Cerebellar cortex (tissue), 1 donor: ENCODE results near the gene TRIM6.
A peak's percentile ranks its signal among the peaks of the same experiment; 100 is the strongest.
"Not testable (repeated sequence)": the region's sequence is repeated elsewhere in the genome, so short reads cannot be mapped to it uniquely, and the experiment has no call there.

Experiments used
- DNase-seq: peaks from one replicate; pipeline ENCODE4 v3.0.0-alpha.2; 2015; ENCODE audit warnings: low spot score

Gene TRIM6, protein sequence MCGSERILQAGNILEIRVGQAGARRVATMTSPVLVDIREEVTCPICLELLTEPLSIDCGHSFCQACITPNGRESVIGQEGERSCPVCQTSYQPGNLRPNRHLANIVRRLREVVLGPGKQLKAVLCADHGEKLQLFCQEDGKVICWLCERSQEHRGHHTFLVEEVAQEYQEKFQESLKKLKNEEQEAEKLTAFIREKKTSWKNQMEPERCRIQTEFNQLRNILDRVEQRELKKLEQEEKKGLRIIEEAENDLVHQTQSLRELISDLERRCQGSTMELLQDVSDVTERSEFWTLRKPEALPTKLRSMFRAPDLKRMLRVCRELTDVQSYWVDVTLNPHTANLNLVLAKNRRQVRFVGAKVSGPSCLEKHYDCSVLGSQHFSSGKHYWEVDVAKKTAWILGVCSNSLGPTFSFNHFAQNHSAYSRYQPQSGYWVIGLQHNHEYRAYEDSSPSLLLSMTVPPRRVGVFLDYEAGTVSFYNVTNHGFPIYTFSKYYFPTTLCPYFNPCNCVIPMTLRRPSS

DNA sequence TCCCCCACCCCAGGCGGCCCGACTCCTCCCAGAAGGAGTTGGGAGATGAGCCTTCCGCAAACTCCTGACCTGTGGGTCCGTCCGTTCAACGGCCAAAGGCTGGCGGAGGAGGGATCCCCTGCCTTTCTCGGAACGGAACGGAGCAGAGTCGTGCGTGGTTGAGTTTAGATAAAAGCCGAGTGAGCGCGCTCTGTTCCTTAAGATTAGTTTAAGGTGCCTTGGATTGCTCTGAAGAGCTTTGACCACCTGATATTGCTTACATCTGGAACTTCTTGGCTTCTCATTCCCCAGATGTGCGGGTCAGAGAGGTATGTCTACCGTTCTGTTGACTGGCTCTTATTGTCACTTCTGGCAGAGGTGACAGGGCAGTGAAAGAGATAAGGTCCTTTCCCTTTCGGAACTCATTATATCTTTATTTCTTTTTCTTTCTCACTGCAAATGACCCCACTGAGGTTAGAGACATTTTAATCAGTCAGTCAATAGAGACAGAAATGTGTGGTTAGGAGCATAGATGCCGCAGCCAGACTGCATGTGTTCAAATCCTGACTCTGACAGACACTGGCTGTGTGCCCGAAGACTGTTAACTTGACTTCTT lies at the start of gene TRIM6:
TRIM6 (plus strand) TSS at position 31 of the 595 bp plus-strand sequence; CDS start at position 292, 261 bp downstream.
- DNase-seq = no peak

DNA sequence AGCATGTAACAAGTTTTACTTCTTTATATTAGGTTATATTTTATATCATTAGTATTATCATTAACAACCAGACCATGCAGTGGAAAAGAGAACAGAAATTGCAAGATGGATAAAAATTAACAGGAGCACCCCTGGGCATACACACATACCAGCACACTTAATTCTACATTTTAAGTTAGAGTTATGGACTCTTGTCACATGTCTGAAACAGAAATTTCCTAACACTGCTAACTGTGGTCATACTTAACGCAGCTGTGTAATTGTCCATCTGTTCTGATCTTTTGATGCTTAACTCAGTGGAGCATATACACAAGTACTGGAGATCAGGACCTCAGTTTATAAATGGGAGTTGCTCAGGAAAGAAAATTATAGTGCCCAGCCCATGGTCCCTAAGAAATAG lies 48.5 kb upstream of the TRIM6 start:
- DNase-seq = no peak

DNA sequence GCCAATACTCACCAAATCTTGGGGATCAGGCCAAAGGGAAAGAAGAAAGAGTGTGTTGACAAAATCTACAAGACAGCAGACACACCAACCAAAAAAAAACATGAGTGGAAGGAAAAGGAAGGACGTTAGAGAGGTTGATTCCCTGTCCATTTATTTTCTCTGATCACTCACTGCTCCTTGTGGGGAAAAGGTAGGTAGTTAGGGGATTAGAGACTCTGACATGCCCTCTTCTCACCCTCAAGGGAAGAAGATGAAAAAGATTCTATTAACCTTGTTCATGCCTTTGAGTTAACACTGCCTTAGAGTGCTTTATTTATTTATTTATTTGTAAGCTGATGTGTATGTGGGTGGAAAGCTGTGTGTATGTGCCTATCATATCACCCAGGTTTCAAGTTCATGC lies 48.0 kb upstream of the TRIM6 start, which contains the start of gene OR52H1:
OR52H1 (minus strand) TSS at position 101 of the 400 bp plus-strand sequence. CDS start 3,035 bp downstream, outside the sequence.
- DNase-seq = no peak

DNA sequence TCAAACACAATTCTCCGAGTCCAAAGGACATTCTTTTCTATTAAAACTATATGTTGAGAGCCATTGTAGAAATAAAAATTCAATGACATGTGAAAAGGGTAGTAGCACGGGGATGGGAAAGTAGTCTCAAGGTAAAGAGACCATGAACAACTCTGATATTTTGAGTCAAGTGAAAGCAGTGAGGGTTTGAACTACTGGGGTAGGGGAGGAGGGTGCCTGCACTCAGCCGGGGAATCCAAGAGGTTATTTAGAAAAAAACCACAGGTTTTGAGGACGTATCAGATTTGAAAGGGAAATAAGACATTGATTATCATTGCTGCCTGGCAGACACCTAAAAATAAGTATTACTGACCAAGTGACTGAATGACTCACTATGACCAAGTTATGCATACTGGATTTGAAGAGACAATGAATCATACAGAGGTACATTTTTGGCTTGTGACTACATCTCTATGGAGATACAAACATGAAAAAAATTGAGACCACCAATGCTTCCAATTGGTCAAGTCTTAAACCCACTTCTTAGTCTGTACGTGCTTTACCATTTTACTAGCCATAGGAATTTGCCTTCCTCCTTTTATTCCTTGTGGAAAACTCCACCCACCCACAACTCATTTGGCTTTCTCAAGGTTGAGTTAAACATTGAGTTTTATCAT lies 45.9 kb upstream of the TRIM6 start:
- DNase-seq = no peak

DNA sequence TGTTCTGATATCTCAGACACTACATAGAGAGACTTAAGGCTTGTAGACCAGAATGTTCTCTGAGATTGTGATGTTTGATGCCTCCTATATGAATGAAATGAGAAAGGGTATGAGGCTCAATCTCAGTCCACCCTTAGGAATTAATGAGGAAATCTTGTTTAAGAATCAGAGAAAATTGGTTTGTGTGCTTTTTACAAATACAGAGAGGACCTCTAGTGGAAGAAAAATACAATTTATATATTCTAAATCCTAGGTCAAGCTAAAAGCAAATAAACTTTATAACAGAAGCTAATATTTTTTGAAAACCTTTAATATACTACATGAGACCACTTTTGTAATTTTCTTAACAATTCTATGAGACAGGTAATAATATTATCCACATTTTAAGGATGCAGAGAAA lies 43.1 kb upstream of the TRIM6 start:
- DNase-seq = peak; percentile 11

DNA sequence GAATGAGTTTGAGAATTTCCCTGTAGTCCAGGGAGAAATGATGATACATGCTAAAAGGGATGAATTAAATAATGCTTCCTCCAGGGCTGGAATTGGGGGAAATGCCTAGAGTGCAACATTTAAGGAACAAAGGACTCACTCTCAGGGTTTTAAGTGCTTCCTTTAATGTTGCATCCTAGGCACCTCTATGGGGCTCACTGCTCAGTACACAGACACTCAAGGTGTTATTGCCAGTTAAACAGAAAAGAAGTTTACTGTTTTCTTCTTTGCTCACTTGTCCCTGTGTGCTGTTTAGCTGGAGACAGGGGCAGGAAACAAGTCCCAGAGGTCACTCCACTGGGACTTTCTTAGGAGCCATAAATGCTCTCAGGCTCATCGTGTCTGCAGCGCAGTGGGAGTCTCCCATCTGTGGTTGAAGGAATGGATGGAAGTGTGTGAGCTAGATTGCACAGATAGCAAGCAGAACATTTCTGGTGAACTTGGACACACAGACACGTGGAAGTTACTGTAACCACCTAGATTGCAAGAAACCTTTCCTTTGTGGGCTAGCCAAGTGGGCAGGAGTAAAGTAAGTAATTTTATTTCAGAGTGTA lies 39.7 kb upstream of the TRIM6 start:
- no peak for DNase-seq

DNA sequence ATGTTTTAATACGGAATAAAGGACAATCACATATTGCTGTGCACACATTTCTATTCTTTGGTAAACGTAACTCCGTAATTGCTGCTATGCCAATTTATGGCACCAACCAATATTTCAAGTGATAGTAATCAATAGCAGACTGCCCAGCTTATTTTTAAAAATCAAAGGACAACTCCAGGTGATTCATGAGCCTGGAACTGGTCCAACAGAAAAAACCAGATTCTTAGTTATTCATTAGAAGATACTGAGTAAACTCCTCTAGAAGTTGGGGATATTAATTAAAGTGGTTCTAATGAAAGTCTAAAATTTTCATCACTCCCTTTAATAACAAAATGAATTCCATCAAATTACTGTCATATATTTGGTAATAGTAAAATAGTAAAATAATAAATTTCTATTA lies 38.7 kb upstream of the TRIM6 start:
- DNase-seq = no peak

DNA sequence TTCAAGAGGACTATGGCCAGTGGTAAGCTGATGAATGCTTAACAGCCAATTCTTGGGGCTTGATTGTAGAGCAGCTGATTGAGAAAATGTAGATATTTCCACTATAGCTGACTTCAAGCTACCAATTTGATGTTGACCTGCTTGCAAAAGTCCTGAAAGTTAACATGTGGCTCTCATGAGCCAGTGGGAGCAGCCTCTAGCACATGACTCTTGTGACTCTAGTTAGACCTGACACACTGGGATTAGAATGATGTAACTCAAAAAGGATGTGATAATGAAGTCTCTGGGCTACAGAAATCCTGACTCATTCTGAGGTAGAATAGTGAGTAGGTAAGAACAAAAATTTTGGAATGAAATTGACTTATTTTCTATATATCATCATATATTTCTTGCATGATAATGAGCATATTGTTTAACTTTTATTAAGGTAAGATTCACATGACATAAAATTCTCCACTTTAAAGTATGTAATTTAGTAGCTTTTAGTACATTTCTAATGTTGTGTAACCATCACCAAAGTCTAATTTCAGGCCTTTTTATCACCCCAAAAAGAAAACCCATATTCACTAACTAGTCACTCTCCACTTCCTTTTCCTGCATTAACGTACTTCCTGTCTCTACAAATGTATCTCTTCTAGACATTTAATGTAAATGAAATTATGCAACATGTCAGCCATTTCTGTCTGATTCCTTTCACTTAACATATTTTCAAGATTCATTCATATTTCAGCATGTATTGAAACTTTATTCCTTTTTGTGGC lies 32.0 kb upstream of the TRIM6 start:
- DNase-seq = no peak

DNA sequence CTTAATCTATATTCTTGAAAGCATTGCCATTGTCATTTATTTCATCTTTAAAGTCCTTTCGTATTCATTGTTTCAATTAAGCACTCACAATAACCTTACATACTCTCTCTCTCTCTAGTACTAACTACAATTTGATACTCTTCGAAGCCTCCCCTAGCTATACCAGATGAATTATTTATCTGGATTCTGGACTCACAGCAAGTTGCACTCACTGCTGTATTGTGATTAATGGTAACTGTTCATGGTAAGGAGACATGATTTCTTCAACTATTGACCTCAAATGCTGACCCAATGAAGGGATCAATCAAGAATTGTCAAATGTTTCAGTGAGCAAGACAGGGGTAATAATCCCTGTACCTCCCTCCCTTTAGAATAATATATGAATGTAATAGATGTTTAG lies 21.8 kb upstream of the TRIM6 start:
- DNase-seq = no peak

DNA sequence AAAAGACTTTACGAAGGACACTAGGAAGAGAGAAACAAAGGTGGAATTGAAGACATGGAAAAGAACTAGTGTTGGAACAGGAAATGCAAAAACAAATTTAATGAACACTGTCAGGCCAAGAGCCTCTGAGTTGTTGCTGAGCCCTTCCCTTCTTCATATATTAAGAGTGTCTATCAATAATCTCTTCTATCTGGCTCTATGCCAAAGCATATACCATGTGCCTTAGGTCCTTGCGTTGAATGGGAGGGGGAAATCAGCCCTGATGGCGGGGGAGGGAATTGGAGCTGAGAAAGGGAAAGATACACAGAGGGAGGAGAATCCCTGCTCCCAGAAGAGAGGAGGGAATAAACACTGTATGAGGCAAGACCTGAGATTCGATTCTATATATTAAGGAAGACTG lies 21.3 kb upstream of the TRIM6 start:
- DNase-seq = no peak

DNA sequence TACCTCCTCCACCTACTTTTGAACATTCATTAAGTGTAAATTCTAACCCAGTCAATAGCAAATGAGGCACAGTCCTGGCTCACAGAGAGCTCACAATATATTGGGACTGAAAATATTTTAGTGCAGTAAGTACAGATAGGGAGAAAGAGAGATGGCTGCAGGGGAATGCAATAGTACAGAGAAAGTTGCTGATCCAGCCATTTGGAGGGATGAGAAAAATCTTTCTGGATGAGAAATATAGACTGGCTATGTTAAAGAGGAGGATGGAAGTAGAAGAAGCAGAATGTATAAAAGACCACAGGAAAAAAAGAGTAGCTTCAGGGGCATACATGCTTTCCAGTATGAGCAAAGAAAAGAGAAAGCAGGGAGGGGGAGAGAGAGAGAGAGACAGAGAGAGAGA lies 19.3 kb upstream of the TRIM6 start:
- no peak for DNase-seq

DNA sequence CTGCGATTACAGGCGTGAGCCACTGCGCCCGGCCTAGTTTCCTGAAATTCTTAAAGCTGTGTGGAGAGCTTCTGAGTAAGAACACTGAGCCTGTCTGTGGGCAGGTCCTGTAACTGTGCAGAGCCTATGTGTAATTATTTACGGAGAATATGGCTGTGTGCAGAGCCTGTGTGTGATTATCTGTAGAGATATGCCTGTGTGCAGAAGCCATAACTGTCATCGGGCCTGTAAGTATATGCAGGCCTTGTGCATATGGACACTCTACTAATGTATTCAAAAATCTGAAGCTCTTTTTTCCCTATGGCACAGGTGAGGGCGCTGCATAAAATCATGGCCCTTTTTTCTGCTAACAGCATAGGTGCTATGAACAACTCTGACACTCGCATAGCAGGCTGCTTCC lies 15.9 kb upstream of the TRIM6 start, which contains the start of gene OR52B6:
OR52B6 (plus strand) TSS at position 301 of the 400 bp plus-strand sequence; CDS start at position 301, 0 bp downstream.
- DNase-seq = no peak

DNA sequence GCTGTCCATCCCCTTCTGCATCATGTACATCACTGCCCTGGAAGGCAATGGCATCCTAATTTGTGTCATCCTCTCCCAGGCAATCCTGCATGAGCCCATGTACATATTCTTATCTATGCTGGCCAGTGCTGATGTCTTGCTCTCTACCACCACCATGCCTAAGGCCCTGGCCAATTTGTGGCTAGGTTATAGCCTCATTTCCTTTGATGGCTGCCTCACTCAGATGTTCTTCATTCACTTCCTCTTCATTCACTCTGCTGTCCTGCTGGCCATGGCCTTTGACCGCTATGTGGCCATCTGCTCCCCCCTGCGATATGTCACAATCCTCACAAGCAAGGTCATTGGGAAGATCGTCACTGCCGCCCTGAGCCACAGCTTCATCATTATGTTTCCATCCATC lies 15.4 kb upstream of the TRIM6 start:
- no peak for DNase-seq

DNA sequence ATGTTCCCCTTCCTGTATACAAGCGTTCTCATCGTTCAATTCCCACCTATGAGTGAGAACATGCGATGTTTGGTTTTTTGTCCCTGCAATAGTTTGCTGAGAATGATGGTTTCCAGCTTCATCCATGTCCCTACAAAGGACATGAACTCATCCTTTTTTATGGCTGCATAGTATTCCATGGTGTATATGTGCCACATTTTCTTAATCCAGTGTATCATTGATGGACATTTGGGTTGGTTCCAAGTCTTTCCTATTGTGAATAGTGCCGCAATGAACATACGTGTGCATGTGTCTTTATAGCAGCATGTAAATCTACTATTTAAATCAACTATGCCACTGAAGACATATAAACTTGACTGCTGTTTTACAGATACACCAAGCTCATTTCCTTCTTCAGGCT lies 12.0 kb upstream of the TRIM6 start:
- not testable (repeated sequence) for DNase-seq

DNA sequence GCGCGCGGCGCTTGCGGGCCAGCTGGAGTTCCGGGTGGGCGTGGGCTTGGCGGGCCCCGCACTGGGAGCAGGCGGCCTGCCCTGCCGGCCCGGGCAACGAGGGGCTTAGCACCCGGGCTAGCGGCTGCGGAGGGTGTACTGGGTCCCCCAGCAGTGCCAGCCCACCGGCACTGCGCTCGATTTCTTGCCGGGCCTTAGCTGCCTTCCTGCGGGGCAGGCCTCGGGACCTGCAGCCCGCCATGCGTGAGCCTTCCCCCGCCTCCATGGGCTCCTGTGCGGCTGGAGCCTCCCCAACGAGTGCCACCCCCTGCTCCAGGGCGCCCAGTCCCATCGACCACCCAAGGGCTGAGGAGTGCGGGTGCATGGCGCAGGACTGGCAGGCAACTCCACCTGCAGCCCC lies 6.5 kb upstream of the TRIM6 start:
- DNase-seq = not testable (repeated sequence)

DNA sequence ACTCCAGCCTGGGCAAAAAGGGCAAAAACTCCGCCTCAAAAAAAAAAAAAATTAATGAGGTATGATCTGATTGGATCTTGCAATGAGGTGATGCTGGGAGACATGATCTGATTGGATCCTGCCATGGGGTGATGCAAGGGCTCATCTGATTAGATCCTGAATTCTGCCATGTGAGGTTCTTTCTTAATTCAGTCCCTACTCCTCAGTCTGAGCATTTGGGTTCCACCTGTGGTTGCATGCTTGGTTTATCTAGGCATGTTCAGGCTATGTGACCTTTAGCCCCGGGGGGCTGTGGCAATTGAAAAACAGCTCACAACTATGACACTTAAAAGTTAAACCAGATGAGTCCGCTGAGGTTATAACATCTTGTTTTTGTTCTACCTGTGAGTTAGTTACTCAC lies 4.8 kb upstream of the TRIM6 start:
- no peak for DNase-seq

DNA sequence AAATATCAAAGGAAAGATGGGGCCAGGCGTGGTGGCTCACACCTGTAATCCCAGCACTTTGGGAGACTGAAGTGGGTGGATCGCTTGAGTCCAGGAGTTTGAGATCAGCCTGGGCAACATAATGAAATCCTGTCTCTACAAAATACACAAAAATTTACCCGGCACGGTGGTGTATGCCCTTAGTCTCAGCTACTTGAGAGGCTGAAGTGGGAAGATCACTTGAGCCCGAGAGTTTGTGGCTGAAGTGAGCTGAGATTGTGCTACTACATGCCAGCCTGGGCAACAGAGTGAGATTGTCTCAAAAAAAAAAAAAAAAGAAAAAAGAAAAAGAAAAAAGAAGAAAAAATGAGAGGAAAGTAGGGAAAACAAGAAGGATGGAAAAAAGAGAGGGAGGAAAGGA lies 3.8 kb upstream of the TRIM6 start:
- no peak for DNase-seq

DNA sequence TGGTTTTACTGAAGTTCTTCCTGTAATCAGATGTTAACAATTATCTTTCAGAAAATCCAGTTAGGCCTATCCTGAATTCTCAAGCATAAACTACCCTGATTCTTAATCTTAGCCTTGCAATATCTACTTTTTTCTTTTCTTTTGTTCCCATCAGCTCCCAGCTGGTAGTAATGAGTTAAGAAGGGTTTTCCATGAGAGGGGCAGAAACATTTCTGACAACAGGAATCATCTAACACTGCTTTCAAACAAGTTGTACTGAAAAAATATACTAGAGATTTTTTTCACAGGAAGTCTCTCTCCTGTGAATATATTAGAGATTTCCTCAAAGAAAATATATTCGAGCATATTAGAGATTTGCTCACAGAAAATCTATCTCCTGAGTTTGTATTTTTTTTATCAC lies 3.3 kb upstream of the TRIM6 start:
- DNase-seq = no peak

DNA sequence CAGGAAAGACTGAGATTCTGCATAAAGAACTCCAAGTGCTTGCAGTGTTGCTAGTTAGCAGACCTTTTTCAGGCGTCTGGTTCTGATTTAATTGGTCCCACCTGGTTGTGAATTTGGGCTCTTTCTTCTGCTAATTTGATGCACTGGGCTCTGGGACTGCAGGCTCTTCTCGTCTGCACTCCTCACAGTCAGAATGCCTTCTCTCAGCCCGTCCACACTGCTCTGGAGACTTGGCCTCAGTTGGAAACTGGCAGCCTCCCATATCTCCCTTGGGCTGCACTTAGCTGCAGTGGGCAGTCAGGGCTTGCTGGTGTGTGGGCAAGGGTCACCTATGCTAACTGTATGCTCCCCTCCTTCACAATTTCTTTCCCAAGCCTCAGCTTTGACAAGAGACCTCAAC lies 1.5 kb downstream of the TRIM6 start:
- no peak for DNase-seq

DNA sequence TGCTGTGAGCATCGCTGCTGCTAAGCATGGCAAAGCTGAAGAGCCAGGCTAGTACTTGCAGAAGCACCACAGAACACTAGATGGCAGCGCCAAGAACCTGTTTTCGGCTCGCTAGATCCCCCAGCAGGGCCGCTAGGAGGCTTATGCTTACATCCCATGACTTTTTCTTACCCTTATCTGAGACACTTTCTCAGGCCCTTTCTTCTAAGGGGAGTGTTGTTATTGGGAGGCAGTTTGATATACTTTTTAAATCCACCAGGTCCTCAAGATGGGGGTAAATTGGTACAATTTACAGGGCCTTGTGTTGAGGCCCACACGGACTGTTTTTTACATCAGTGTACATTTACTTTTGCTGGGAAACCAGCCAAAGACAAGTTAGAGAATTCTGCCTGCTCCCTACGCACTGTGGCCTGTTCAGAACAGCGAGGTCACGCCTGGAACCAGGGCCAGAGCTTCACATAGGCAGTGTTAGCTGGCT lies 4.0 kb downstream of the TRIM6 start:
- peak; percentile 53 for DNase-seq

DNA sequence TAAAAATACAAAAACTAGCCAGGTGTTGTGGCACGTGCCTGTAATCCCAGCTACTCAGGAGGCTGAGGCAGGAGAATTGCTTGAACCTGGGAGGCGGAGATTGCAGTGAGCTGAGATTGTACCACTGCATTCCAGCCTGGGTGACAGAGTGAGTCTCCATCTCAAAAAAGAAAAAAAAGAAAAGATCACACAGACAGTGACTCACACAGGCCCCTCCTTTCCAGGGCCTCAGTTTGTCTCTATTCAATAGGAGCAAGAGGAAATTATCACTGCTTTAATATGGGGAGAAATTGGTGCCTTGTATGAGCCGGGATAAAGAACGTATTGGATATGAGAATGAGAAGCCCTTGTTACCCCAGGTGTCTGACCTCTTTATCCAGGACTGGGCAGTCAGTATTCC lies 6.4 kb downstream of the TRIM6 start:
- DNase-seq = not testable (repeated sequence)
